ENCODE data around the gene CDX1.

DNA sequence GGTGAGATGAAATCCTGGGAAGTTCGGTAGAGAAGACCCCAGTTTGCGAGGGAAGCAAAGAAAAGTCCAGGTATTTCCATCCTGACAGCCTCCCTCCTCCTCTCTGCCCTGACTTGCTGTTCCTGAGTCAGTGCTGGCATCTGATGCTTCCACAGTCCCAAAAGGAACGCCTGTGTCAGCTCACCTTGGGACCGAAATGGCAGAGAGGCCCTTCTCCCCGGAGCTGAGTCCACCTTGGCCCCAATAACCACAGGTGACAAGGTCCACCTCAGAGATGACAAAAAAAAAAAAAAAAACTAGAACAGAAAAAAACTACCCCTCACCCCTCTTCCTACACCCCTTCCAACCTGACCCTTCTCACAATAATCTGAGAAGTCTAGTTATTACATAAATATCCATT, 54.9 kb downstream of the CDX1 start:
- TF ChIP-seq, protein P1, sequence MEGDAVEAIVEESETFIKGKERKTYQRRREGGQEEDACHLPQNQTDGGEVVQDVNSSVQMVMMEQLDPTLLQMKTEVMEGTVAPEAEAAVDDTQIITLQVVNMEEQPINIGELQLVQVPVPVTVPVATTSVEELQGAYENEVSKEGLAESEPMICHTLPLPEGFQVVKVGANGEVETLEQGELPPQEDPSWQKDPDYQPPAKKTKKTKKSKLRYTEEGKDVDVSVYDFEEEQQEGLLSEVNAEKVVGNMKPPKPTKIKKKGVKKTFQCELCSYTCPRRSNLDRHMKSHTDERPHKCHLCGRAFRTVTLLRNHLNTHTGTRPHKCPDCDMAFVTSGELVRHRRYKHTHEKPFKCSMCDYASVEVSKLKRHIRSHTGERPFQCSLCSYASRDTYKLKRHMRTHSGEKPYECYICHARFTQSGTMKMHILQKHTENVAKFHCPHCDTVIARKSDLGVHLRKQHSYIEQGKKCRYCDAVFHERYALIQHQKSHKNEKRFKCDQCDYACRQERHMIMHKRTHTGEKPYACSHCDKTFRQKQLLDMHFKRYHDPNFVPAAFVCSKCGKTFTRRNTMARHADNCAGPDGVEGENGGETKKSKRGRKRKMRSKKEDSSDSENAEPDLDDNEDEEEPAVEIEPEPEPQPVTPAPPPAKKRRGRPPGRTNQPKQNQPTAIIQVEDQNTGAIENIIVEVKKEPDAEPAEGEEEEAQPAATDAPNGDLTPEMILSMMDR (IDR thresholded peaks at IDR 0.05) = no peak
- no peak for TF ChIP-seq EZH2 (IDR thresholded peaks at IDR 0.05)

All from neural progenitor cell (in vitro differentiated cells).